ENCODE measurements around the gene CTSH.

DNA sequence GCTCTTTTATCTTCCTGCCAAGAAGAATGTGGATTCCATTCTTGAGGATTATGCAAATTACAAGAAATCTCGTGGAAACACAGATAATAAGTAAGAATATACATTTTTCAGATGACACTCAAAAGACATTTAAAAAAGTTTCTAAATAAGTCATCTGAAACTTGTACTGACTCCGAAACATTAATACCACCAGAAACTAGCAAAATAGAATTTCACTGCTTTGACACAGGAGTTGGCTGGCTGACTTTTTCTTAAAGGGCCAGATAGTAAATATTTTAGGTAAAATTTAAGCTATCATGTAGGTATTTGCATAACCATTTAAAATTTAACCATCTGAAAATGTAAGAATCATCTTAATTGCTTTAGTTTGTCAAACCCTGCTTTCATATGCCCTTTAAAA lies 51.3 kb downstream of the CTSH start:
- TF ChIP-seq, protein P1, sequence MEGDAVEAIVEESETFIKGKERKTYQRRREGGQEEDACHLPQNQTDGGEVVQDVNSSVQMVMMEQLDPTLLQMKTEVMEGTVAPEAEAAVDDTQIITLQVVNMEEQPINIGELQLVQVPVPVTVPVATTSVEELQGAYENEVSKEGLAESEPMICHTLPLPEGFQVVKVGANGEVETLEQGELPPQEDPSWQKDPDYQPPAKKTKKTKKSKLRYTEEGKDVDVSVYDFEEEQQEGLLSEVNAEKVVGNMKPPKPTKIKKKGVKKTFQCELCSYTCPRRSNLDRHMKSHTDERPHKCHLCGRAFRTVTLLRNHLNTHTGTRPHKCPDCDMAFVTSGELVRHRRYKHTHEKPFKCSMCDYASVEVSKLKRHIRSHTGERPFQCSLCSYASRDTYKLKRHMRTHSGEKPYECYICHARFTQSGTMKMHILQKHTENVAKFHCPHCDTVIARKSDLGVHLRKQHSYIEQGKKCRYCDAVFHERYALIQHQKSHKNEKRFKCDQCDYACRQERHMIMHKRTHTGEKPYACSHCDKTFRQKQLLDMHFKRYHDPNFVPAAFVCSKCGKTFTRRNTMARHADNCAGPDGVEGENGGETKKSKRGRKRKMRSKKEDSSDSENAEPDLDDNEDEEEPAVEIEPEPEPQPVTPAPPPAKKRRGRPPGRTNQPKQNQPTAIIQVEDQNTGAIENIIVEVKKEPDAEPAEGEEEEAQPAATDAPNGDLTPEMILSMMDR (conservative IDR thresholded peaks at IDR 0.05; ENCODE audit: low read depth, low read length), result no peak
- TF ChIP-seq EZH2phosphoT487 (IDR thresholded peaks at IDR 0.05; ENCODE audit: borderline replicate concordance, low read length) (no peak), EZH2 (IDR thresholded peaks at IDR 0.05; ENCODE audit: low read length, unreplicated experiment) (no peak)
